ENCODE data around the gene NUDT16L1.

DNA sequence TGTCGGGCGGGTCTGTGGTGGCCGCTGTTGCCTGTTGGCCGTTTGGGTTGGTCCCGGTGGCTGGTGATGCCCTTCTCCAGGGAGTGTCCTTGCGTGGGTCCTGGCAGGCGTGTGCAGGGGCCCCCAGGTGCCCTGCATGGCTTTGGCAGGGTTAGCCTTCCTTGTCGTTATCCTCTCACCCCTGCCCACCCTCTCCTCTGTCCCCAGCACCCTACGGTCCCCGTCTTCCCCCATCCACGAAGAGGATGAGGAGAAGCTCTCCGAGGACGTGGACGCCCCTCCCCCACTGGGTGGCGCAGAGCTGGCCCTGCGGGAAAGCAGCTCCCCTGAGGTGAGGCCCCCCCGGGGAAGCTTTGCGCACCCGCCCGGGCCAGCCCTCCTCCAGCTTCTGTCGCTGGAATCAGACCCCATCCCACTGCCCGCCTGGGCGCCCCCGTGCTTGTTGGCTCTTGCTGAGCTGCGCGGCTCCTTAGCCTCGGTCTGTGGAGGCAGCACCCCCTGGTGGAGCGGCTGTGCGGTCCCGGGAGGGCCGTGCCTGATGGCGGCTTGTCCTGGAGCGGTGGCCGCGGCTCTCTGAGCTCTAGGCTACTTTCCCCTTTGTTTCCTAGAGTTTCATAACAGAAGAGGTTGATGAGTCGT, 10.6 kb upstream of the NUDT16L1 start:
- no peak for TF ChIP-seq GATA2 (IDR thresholded peaks at IDR 0.05; ENCODE audit: low read depth, low read length)
- TF ChIP-seq GATA3 (IDR thresholded peaks at IDR 0.05; ENCODE audit: low read depth, low read length): no peak
